Activated T-helper 2 cell treated with anti-CD3 and anti-CD28 coated beads, Interferon-gamma antibody, Interleukin-2, Interleukin-4, amounts not matched to agents 10 μg/mL and 5 μg/mL and 100 μg/mL, durations not matched to agents 14 hours and 24 hours and 36 hours (primary cell): ENCODE data around the gene GORAB. TPM values are rescaled to one million over a fixed set of nuclear protein-coding genes. Genes with fewer than 3 reads are reported as not detected.

Source experiments
- DNase-seq: peaks from one replicate; pipeline ENCODE4 v3.0.0; 2021; ENCODE audit warnings: low spot score
- H3K27ac Mint-ChIP-seq: one replicate; pipeline ENCODE4 v1.8.0; 2021; ENCODE audit warnings: mixed read lengths
- H3K27me3 Mint-ChIP-seq: one replicate; pipeline ENCODE4 v1.8.0; 2021; ENCODE audit warnings: low read depth, mixed read lengths
- H3K36me3 Mint-ChIP-seq: one replicate; pipeline ENCODE4 v1.8.0; 2021; ENCODE audit warnings: low read depth, mixed read lengths
- H3K4me1 Mint-ChIP-seq: one replicate; pipeline ENCODE4 v1.8.0; 2021; ENCODE audit warnings: low read depth, mixed read lengths
- H3K4me3 Mint-ChIP-seq: one replicate; pipeline ENCODE4 v1.8.0; 2021; ENCODE audit warnings: low read depth, mild to moderate bottlenecking, moderate library complexity, mixed read lengths
- H3K9me3 Mint-ChIP-seq: one replicate; pipeline ENCODE4 v1.8.0; 2021; ENCODE audit warnings: mixed read lengths
- intact Hi-C: fragments of 100-400 bp; cut with micrococcal nuclease; formaldehyde crosslinking; loops from one replicate; pipeline ENCODE4 v1.15.1; 2023
- total RNA-seq: library from RNA; stranded (reverse); gene quantifications from 2 replicates; pipeline ENCODE4 v1.2.3, GENCODE V29; 2022

GORAB gene
- total RNA-seq, 1 donor from 2014 or later, result 12.3 TPM

- Mint-ChIP-seq H3K9me3 (no peaks in the 10 kb centered on the region), H3K4me3 (no peak overlapping the region), H3K27ac (no peak overlapping the region), H3K4me1 (no peaks in the 10 kb centered on the region), H3K36me3 (no peaks in the 10 kb centered on the region), H3K27me3 (peaks cover 9% of the 10 kb centered on the region)
- DNase-seq, result no peak
- intact Hi-C loops, result no loop called here
Observed at GRCh38 chr1:170580636-170581440, 48.9 kb downstream of the GORAB start.

- intact Hi-C loops, result no loop called here
- Mint-ChIP-seq H3K36me3 (no peaks in the 10 kb centered on the region), H3K27me3 (peaks cover 10% of the 10 kb centered on the region), H3K27ac (no peak overlapping the region), H3K4me3 (no peak overlapping the region), H3K4me1 (no peaks in the 10 kb centered on the region), H3K9me3 (no peaks in the 10 kb centered on the region)
- DNase-seq, result no peak
Observed at GRCh38 chr1:170583186-170583585, 51.2 kb downstream of the GORAB start.

GRCh38 chr1:170586321-170587252, 54.6 kb downstream of the GORAB start:
- no peaks in the 10 kb centered on the region for H3K9me3 Mint-ChIP-seq
- intact Hi-C loops, result no loop called here

GRCh38 chr1:170587253-170587593, 55.3 kb downstream of the GORAB start:
- no peak overlapping the region for H3K4me3 Mint-ChIP-seq
- H3K27ac Mint-ChIP-seq, result no peak overlapping the region
- H3K9me3 Mint-ChIP-seq, result no peaks in the 10 kb centered on the region
- no peaks in the 10 kb centered on the region for H3K36me3 Mint-ChIP-seq
- DNase-seq, result no peak
- intact Hi-C loops, result no loop called here
- no peaks in the 10 kb centered on the region for H3K4me1 Mint-ChIP-seq
- H3K27me3 Mint-ChIP-seq, result peaks cover 25% of the 10 kb centered on the region

More at GRCh38 chr1:170586321-170587252, 54.6 kb downstream of the GORAB start:
- Mint-ChIP-seq H3K27me3 (peaks cover 24% of the 10 kb centered on the region), H3K27ac (no peak overlapping the region), H3K4me3 (no peak overlapping the region), H3K36me3 (no peaks in the 10 kb centered on the region), H3K4me1 (no peaks in the 10 kb centered on the region)
- no peak for DNase-seq

GRCh38 chr1:170590921-170591705, 59.1 kb downstream of the GORAB start:
- no peaks in the 10 kb centered on the region for H3K9me3 Mint-ChIP-seq
- H3K27me3 Mint-ChIP-seq, result peaks cover 24% of the 10 kb centered on the region
- intact Hi-C loops, result loop anchor here (10.0 kb wide), 1 partner anchor 74 kb away; the partner anchor contains the start of gene PRRX1
- H3K27ac Mint-ChIP-seq, result no peak overlapping the region
- no peaks in the 10 kb centered on the region for H3K36me3 Mint-ChIP-seq
- H3K4me3 Mint-ChIP-seq, result no peak overlapping the region
- DNase-seq, result no peak
- H3K4me1 Mint-ChIP-seq, result peaks cover 4% of the 10 kb centered on the region

GRCh38 chr1:170592591-170593111, 60.7 kb downstream of the GORAB start:
- Mint-ChIP-seq H3K36me3 (no peaks in the 10 kb centered on the region), H3K27me3 (peaks cover 22% of the 10 kb centered on the region), H3K4me3 (no peak overlapping the region), H3K27ac (no peak overlapping the region), H3K9me3 (no peaks in the 10 kb centered on the region), H3K4me1 (peaks cover 4% of the 10 kb centered on the region)
- no peak for DNase-seq
- intact Hi-C loops, result loop anchor here (10.0 kb wide), 1 partner anchor 72 kb away; the partner anchor contains the start of gene PRRX1

GRCh38 chr1:170593173-170594011, 61.4 kb downstream of the GORAB start:
- H3K9me3 Mint-ChIP-seq, result peaks cover 2% of the 10 kb centered on the region
- H3K27me3 Mint-ChIP-seq, result peaks cover 22% of the 10 kb centered on the region
- DNase-seq, result no peak
- intact Hi-C loops, result loop anchor here (10.0 kb wide), 1 partner anchor 71 kb away; the partner anchor contains the start of gene PRRX1
- H3K36me3 Mint-ChIP-seq, result no peaks in the 10 kb centered on the region
- H3K27ac Mint-ChIP-seq, result no peak overlapping the region
- H3K4me1 Mint-ChIP-seq, result peaks cover 4% of the 10 kb centered on the region
- no peak overlapping the region for H3K4me3 Mint-ChIP-seq

- Mint-ChIP-seq H3K27me3 (peaks cover 20% of the 10 kb centered on the region), H3K4me1 (peaks cover 4% of the 10 kb centered on the region), H3K9me3 (peaks cover 3% of the 10 kb centered on the region), H3K36me3 (no peaks in the 10 kb centered on the region), H3K4me3 (no peak overlapping the region), H3K27ac (no peak overlapping the region)
- no peak for DNase-seq
- intact Hi-C loops, result loop anchor here (10.0 kb wide), 1 partner anchor 71 kb away; the partner anchor contains the start of gene PRRX1
Observed at GRCh38 chr1:170594066-170594626, 62.2 kb downstream of the GORAB start.

- no peaks in the 10 kb centered on the region for H3K36me3 Mint-ChIP-seq
- intact Hi-C loops, result loop anchor here (10.0 kb wide), 1 partner anchor 68 kb away; the partner anchor contains the start of gene PRRX1
- H3K9me3 Mint-ChIP-seq, result peaks cover 10% of the 10 kb centered on the region
- no peak overlapping the region for H3K4me3 Mint-ChIP-seq
- peaks cover 5% of the 10 kb centered on the region for H3K27me3 Mint-ChIP-seq
- H3K4me1 Mint-ChIP-seq, result peaks cover 4% of the 10 kb centered on the region
- H3K27ac Mint-ChIP-seq, result no peak overlapping the region
- DNase-seq, result no peak
Observed at GRCh38 chr1:170596701-170597100, 64.7 kb downstream of the GORAB start.

- intact Hi-C loops, result loop anchor here (10.0 kb wide), 1 partner anchor 66 kb away; the partner anchor contains the start of gene PRRX1
- no peak for DNase-seq
- H3K4me3 Mint-ChIP-seq, result no peak overlapping the region
- no peaks in the 10 kb centered on the region for H3K27me3 Mint-ChIP-seq
- peaks cover 17% of the 10 kb centered on the region for H3K9me3 Mint-ChIP-seq
- no peak overlapping the region for H3K27ac Mint-ChIP-seq
- no peaks in the 10 kb centered on the region for H3K36me3 Mint-ChIP-seq
- no peaks in the 10 kb centered on the region for H3K4me1 Mint-ChIP-seq
Observed at GRCh38 chr1:170598618-170599017, 66.7 kb downstream of the GORAB start.

GRCh38 chr1:170599033-170599432, 67.1 kb downstream of the GORAB start:
- intact Hi-C loops, result loop anchor here (10.0 kb wide), 1 partner anchor 66 kb away; the partner anchor contains the start of gene PRRX1
- no peak overlapping the region for H3K27ac Mint-ChIP-seq
- DNase-seq, result no peak
- H3K4me1 Mint-ChIP-seq, result no peaks in the 10 kb centered on the region
- peaks cover 17% of the 10 kb centered on the region for H3K9me3 Mint-ChIP-seq
- no peaks in the 10 kb centered on the region for H3K36me3 Mint-ChIP-seq
- no peak overlapping the region for H3K4me3 Mint-ChIP-seq
- H3K27me3 Mint-ChIP-seq, result no peaks in the 10 kb centered on the region
